ENCODE results near the gene ZP4. TPM values are rescaled to one million over a fixed set of nuclear protein-coding genes. Genes with fewer than 3 reads are reported as not detected.

Gene ZP4
- total and polyA plus RNA-seq, 8 donors = not detected

DNA sequence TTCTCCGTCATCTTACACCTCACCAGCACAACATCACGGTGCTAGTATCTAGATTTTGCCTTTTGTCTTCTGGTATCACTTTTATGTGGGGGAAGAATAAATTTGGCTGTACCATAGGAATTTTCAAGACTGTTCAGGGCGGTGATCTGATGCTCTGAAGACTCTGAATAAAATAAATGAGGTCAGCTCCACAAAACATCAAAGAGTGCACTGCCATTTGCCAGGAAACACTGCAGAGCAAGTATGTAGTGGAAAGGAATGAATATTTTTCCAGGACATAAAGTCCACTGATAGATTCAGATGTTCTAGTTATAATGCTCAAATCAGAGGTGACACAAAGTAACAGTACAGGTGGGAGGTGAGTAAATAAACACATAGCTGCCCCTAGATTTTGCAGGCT lies 56.3 kb downstream of the ZP4 start:
- H3K27ac ChIP-seq = no peak overlapping the region
- no peaks in the 10 kb centered on the region for H3K36me3 ChIP-seq
- H3K4me3 ChIP-seq = no peak overlapping the region
- TF ChIP-seq, protein P1, sequence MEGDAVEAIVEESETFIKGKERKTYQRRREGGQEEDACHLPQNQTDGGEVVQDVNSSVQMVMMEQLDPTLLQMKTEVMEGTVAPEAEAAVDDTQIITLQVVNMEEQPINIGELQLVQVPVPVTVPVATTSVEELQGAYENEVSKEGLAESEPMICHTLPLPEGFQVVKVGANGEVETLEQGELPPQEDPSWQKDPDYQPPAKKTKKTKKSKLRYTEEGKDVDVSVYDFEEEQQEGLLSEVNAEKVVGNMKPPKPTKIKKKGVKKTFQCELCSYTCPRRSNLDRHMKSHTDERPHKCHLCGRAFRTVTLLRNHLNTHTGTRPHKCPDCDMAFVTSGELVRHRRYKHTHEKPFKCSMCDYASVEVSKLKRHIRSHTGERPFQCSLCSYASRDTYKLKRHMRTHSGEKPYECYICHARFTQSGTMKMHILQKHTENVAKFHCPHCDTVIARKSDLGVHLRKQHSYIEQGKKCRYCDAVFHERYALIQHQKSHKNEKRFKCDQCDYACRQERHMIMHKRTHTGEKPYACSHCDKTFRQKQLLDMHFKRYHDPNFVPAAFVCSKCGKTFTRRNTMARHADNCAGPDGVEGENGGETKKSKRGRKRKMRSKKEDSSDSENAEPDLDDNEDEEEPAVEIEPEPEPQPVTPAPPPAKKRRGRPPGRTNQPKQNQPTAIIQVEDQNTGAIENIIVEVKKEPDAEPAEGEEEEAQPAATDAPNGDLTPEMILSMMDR (IDR thresholded peaks at IDR 0.05) = no peak
- DNase-seq (no peak), ATAC-seq (no peak)
- H3K9me3 ChIP-seq = peaks cover 0 to 2% of the 10 kb centered on the region in 2 donors
- no peaks in the 10 kb centered on the region for H3K4me1 ChIP-seq
- intact Hi-C loops (cut with DNase I) = no loop called here
- no peaks in the 10 kb centered on the region for H3K27me3 ChIP-seq

DNA sequence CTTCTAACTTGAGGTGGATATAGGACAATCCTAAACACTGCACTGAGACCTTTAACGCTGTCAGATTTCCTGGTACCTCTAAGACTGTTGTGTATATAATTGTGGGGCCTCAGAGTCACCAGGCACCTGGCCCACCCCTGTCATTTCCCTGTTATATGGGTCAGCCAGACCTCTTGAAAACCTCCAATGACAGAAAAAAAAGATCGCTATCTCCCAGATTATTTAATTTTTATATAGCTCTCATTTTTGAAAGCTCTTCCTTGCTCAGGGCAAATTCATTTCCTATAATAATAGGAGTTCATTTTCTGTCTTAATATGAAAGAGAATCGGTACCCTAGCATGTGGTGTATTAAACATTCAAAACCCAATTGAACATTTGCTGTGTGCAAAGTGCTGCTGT lies 56.7 kb downstream of the ZP4 start:
- TF ChIP-seq, protein P1 (IDR thresholded peaks at IDR 0.05) = no peak
- no peaks in the 10 kb centered on the region for H3K4me1 ChIP-seq
- H3K27me3 ChIP-seq = no peaks in the 10 kb centered on the region
- DNase-seq (no peak), ATAC-seq (no peak)
- no peak overlapping the region for H3K4me3 ChIP-seq
- H3K9me3 ChIP-seq = no peaks in the 10 kb centered on the region
- H3K36me3 ChIP-seq = no peaks in the 10 kb centered on the region
- intact Hi-C loops (cut with DNase I) = no loop called here
- H3K27ac ChIP-seq = no peak overlapping the region

DNA sequence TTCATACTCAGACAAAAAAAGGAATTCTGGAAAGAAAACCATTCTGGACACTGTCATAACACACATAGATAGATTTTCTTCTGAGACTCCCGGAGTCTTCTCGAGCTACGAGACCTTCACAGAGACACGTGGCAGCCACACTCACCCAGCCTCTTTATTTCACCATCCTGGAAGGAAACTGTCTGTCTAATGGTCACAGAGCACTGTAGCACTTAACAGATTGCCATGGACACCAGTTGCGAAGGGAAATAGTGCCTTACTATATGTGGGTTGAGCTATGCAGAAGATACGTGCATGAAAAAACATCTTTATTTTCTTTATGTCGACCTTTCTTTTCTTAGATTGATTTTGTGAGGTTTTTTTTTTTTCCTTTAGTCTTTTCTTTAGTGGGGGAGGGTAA lies 57.9 kb downstream of the ZP4 start:
- TF ChIP-seq, protein P1 (IDR thresholded peaks at IDR 0.05) = no peak
- H3K27ac ChIP-seq = no peak overlapping the region
- no peaks in the 10 kb centered on the region for H3K4me1 ChIP-seq
- H3K27me3 ChIP-seq = no peaks in the 10 kb centered on the region
- intact Hi-C loops (cut with DNase I) = no loop called here
- DNase-seq (no peak), ATAC-seq (no peak)
- H3K36me3 ChIP-seq = no peaks in the 10 kb centered on the region
- H3K9me3 ChIP-seq = no peaks in the 10 kb centered on the region
- H3K4me3 ChIP-seq = no peak overlapping the region
